GM10847 (cell line): ENCODE data around the gene TMEM139.

ENCODE experiments used
- POLR2A ChIP-seq: IDR thresholded peaks from 2 replicates; pipeline ENCODE4 v1.6.1; 2011; ENCODE audit not compliant: insufficient read length; ENCODE audit errors: extremely low read depth

The TMEM139 gene

DNA sequence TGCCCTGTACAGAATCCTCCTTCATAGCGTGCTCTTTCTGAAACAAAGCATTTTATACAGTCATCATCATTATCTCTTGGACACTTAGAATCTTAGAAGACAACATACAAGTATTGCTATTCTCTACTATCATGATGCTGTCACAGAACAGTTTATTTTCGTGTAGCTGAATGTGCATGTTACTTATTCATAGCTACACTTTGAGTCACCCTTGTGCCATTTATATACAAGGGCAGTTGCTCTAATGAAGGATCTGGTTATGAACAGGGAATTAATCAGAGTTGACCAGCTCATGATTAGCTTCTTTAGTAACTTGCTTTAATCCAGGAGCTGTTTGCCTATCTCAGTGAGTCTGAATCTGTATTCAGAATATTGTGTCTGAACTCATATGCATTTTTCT is 14.6 kb downstream of the TMEM139 start:
- TF ChIP-seq POLR2A: no peak

DNA sequence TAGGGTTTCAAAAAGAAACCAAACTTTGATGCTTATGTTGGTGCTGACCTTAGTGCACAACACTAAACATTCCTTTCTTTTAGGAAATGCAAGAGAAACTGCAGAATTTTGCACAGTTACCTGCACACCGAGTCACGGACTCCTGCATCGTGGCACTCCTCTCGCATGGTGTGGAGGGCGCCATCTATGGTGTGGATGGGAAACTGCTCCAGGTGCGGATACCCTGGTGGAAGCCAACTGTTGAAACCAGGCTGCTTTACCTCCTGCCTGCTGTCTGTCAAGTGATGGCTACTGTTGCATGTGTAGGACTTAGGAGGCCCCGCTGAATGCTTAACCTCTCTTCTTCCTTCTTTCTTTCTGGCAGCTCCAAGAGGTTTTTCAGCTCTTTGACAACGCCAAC is 15.1 kb downstream of the TMEM139 start:
- TF ChIP-seq POLR2A: no peak

DNA sequence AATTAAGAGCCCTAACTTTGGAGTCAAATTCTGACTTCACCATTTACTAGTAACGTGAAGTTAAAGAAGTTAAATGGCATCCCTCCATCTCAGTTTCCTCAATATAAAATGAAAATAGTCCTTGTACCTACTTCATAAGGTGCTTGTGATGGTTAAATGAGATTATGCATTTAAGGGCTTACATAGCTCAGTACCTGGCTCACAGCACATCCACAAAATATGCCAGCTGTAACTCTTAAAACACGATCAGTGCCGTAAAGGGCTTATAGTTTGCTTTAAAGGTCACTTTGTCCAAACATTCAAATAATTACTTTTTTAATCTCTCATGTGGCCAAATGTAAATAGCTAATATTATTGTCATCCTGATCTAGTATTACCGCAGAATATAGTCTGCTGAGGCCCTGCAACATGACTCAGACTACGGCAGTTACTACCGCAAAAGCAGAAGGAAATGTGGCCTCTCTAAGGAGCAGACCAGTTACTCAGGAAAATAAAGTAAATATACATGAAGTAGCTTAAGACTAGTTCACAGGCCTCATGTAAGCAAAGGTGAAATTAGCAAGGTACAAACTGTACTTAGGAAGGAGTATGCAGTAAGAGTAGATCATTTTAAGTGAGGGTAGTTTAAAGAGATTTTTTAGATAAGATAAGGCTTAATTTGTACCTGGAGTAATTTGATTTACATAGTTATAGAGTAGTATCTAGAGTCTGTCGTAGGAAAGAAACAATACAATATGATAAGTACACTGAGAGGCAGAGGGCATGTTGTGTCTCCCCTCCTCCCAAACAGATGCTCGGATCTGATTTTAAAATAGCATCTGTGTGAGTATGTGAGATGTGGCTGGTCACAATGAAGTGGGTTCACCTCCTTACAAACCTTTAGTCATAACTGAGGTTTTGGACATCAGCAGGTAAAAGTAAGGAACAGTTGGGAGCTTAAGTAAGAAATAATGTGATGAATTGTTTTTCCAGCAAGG is 16.5 kb downstream of the TMEM139 start:
- TF ChIP-seq POLR2A: no peak

DNA sequence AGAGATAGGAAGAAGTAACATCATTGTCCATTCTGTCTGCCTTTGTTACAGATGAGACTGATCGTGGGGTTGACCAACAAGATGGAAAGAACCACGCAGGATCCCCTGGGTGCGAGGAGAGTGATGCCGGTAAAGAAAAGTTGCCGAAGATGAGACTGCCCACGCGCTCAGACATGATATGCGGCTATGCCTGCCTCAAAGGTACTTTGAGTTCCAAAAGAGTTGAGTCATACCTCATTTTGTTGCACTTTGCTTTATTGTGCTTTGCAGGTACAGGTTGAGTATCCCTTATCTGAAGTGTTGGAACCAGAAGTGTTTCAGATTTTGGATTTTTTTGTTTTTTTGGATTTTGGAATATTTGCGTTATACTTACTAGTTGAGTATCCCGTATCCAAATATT is 19.0 kb downstream of the TMEM139 start:
- no peak for TF ChIP-seq POLR2A

DNA sequence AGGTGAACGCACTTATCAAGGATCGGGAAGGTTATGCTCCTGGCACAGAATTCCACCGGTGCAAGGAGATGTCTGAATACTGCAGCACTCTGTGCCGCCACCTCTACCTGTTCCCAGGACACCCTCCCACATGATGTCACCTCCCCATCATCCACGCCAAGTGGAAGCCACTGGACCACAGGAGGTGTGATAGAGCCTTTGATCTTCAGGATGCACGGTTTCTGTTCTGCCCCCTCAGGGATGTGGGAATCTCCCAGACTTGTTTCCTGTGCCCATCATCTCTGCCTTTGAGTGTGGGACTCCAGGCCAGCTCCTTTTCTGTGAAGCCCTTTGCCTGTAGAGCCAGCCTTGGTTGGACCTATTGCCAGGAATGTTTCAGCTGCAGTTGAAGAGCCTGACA is 20.2 kb downstream of the TMEM139 start:
- no peak for TF ChIP-seq POLR2A

DNA sequence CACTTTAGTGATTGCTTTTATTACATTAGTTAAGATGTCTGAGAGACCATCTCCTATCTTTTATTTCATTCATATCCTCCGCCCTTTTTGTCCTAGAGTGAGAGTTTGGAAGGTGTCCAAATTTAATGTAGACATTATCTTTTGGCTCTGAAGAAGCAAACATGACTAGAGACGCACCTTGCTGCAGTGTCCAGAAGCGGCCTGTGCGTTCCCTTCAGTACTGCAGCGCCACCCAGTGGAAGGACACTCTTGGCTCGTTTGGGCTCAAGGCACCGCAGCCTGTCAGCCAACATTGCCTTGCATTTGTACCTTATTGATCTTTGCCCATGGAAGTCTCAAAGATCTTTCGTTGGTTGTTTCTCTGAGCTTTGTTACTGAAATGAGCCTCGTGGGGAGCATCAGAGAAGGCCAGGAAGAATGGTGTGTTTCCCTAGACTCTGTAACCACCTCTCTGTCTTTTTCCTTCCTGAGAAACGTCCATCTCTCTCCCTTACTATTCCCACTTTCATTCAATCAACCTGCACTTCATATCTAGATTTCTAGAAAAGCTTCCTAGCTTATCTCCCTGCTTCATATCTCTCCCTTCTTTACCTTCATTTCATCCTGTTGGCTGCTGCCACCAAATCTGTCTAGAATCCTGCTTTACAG is 20.8 kb downstream of the TMEM139 start:
- no peak for TF ChIP-seq POLR2A

DNA sequence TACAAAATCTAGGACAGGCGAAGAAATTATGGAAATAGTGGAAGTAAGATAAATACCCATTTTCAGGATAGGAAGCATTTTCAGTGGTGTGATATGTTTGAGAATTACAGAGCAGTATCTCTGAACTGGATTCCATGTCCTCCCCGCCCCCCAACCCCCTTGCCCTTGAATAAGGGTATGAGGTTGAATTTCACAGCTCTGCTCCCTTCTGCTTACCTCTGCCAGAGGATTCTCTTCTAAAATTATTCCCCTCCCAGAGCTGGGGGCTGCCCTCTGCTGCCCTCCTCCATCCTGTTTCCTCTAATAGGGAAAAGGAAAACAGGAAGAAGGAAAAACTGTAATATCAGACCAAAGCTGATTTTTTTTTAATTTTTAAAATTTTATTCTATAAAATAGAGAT is 23.9 kb downstream of the TMEM139 start:
- no peak for TF ChIP-seq POLR2A

DNA sequence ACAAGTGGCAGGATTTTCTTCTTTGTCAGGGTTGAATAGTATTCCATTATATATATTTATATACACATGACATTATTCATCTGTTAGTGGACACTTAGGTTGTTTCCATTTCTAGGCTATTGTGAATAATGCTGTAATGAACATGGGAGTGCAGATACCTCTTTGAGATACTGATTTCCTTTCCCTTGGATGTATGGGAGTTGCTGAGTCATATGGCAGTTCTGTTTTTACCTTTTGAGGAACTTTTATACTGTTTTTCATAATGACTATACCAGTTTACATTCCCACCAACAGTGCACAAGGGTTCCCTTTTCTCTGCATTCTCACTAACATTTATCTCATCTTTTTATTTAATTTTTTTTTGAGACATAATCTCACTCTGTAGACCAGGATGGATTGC is 29.4 kb downstream of the TMEM139 start:
- TF ChIP-seq POLR2A: no peak

DNA sequence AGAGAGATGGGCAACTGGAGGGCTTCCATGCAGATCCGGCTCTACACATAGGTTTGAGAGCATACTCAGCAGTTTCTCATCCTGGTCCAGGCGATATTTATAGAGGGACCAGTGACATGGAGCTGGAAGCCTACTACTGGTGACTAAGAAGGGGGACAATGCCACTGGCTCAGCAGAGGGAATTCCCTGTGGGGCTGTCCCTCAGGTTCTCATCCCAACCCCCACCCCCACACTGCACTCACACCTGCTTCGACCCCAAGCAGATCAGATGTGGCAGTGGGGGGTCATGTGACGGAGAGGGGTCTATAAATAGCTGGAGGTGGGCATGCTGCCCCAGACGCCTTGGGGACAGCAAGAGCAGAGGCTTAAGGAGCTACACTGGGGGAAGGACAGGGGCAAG is 31.0 kb downstream of the TMEM139 start, which contains the start of gene CLCN1:
Gene CLCN1 (plus strand): TSS at position 336 of the 400 bp plus-strand sequence. CDS start 102 bp downstream, outside the sequence.
- no peak for TF ChIP-seq POLR2A

DNA sequence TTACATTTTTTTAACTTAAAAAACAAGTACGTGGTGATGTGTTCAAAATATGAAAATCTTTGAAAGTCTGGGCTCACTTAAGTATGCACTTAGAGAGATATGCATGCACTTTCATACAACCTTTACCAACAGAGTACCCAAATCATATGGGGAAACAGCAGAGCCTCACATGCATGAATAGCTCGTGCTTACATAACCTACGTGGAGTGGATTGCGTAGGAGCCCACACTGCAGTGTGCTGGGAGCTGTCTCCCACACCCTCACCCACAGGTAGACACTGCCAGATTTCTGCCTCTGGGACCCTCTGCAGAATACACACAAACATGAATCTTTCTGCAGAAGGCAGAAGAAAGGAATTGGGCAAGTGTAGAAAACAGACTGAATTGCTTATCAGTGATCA is 31.7 kb downstream of the TMEM139 start:
- TF ChIP-seq POLR2A: no peak

DNA sequence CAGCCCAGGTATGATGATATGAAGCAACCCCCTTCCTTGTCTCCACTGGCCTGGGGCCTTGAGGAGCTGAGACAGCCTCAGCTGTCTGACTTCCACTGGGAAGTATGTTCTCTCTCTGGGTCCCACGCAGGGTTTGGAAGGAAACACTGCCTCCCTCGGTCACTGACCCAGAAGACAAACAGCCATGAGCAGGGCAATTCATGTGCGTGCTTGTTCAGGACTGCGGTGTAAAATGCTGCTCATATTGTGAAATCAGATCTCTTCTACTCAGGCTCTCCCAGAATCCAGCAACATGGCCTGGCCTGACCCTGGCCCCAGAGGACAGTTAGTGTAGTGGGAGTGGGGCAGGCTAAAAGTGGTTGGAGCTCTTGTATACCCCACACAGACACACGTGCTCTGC is 33.9 kb downstream of the TMEM139 start:
- TF ChIP-seq POLR2A: no peak

DNA sequence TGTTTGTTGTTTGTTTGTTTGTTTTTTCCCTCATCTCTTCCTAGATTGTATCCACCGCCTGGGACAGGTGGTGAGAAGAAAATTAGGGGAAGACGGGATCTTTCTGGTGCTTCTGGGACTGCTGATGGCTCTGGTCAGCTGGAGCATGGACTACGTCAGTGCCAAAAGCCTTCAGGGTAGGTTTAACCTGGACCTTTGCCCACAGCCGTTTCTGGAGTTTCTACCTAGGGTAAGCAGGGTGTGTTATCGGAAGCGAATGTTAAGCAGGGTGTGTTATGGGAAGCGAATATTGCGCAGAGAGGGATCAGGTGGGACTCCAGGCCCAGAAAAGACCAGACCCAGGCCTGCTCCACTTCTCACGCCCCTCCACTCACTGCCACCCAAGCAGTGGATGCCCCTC is 35.9 kb downstream of the TMEM139 start:
- TF ChIP-seq POLR2A: no peak

DNA sequence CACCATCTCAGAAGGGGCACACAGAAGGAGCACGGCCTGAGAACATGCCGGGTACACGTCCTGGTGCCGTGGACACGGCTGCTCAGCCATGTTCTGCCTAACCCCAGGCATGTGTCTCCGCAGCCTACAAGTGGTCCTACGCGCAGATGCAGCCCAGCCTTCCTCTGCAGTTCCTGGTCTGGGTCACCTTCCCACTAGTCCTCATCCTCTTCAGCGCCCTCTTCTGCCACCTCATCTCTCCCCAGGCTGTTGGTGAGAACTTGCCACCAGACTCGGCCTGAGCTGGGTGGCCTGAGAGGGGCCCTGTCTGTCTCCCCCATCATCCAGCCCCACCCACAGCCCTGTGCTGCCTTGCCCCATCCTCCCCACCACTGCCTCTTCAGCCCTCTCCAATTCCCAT is 36.5 kb downstream of the TMEM139 start:
- TF ChIP-seq POLR2A: no peak

DNA sequence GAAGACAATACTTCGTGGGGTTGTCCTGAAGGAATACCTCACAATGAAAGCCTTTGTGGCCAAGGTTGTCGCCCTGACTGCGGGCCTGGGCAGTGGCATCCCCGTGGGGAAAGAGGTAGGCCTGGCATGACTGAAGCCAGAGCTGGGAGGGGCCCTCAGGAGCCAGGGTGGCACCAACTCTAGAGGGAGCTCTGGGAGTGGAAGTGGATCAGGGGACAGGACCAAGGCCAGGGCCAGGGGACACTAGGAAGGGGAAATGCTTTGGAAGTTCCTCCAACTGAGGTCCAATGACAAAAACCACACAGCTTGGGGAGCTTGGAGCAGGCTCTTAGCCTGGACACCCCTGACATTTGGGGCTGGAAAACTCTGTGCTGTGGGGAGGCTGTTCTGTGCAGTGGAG is 37.0 kb downstream of the TMEM139 start:
- no peak for TF ChIP-seq POLR2A

DNA sequence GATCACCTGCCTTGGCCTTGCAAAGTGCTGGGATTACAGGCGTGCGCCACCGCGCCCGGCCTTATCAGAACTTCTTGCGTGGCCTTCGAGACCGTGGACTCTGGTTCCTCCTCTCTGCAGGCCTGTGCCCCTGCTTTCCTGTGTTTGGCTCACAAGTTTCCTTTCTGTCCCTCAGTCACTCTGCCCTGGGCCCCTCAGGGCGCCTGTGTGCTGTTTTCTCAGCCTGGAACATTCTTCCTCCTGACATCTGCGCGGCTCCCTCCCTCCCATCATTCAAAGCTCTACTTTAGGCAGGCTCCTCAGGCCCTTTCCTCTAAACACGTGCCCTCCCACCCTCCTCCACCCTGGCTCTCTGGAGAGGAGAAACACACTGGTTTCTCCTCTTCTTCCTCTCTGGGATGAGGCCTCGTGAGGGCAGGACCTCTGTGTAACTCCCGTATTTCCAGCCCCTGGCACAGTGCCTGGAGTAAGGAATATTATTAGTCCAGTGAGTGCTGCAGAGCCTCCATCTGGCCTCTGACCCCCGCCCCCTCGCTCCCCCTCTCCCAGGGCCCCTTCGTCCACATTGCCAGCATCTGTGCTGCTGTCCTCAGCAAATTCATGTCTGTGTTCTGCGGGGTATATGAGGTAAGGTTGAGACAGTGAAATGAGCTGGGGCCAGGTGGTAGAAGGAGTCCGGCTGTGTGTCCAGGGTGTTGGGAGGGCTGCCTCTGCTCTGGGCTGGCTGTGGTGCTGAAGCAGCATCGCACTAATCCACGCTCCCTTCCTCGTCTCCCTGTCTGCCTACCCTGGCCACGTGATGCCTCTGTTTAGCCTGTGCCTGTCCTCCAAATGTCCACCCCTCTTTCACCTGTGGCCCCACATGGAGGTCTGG is 38.2 kb downstream of the TMEM139 start:
- no peak for TF ChIP-seq POLR2A
